ENCODE results near the gene SSB. TPM values are rescaled to one million over a fixed set of nuclear protein-coding genes. Genes with fewer than 3 reads are reported as not detected.

SSB gene
- total and polyA plus RNA-seq, 2 of the 13 experiments (the other 11 are each of a cell fraction or from before 2014, with no cell fraction given) = 109 to 208 TPM

- TF ChIP-seq SYNCRIP (IDR thresholded peaks at IDR 0.05; ENCODE audit: insufficient read depth, low read depth, low read length) (no peak), NPAS2 (CRISPR knock-in tag; IDR thresholded peaks at IDR 0.05; ENCODE audit: borderline replicate concordance) (no peak), NFKBIZ (CRISPR knock-in tag; IDR thresholded peaks at IDR 0.05) (peak; percentile 53; the same call in 1 of the 2 replicates), ZNF552 (CRISPR knock-in tag; IDR thresholded peaks at IDR 0.05; ENCODE audit: borderline replicate concordance) (no peak), BHLHE40 (IDR thresholded peaks at IDR 0.05; ENCODE audit: low read length) (no peak), WIZ (CRISPR knock-in tag; IDR thresholded peaks at IDR 0.05) (no peak), HMG20B (CRISPR knock-in tag; conservative IDR thresholded peaks at IDR 0.05) (peak; percentile 31; the same call in 1 of the 2 replicates), HNRNPH1 (optimal IDR thresholded peaks at IDR 0.05; ENCODE audit: low read depth, low read length) (no peak), ZNF569 (CRISPR knock-in tag; IDR thresholded peaks at IDR 0.05; ENCODE audit: borderline replicate concordance) (no peak), NFAT5 (CRISPR knock-in tag; IDR thresholded peaks at IDR 0.05) (no peak)
- TF ChIP-seq, protein P1, sequence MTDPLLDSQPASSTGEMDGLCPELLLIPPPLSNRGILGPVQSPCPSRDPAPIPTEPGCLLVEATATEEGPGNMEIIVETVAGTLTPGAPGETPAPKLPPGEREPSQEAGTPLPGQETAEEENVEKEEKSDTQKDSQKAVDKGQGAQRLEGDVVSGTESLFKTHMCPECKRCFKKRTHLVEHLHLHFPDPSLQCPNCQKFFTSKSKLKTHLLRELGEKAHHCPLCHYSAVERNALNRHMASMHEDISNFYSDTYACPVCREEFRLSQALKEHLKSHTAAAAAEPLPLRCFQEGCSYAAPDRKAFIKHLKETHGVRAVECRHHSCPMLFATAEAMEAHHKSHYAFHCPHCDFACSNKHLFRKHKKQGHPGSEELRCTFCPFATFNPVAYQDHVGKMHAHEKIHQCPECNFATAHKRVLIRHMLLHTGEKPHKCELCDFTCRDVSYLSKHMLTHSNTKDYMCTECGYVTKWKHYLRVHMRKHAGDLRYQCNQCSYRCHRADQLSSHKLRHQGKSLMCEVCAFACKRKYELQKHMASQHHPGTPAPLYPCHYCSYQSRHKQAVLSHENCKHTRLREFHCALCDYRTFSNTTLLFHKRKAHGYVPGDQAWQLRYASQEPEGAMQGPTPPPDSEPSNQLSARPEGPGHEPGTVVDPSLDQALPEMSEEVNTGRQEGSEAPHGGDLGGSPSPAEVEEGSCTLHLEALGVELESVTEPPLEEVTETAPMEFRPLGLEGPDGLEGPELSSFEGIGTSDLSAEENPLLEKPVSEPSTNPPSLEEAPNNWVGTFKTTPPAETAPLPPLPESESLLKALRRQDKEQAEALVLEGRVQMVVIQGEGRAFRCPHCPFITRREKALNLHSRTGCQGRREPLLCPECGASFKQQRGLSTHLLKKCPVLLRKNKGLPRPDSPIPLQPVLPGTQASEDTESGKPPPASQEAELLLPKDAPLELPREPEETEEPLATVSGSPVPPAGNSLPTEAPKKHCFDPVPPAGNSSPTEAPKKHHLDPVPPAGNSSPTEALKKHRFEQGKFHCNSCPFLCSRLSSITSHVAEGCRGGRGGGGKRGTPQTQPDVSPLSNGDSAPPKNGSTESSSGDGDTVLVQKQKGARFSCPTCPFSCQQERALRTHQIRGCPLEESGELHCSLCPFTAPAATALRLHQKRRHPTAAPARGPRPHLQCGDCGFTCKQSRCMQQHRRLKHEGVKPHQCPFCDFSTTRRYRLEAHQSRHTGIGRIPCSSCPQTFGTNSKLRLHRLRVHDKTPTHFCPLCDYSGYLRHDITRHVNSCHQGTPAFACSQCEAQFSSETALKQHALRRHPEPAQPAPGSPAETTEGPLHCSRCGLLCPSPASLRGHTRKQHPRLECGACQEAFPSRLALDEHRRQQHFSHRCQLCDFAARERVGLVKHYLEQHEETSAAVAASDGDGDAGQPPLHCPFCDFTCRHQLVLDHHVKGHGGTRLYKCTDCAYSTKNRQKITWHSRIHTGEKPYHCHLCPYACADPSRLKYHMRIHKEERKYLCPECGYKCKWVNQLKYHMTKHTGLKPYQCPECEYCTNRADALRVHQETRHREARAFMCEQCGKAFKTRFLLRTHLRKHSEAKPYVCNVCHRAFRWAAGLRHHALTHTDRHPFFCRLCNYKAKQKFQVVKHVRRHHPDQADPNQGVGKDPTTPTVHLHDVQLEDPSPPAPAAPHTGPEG (CRISPR knock-in tag; IDR thresholded peaks at IDR 0.05) = no peak
- TF ChIP-seq, protein P2, sequence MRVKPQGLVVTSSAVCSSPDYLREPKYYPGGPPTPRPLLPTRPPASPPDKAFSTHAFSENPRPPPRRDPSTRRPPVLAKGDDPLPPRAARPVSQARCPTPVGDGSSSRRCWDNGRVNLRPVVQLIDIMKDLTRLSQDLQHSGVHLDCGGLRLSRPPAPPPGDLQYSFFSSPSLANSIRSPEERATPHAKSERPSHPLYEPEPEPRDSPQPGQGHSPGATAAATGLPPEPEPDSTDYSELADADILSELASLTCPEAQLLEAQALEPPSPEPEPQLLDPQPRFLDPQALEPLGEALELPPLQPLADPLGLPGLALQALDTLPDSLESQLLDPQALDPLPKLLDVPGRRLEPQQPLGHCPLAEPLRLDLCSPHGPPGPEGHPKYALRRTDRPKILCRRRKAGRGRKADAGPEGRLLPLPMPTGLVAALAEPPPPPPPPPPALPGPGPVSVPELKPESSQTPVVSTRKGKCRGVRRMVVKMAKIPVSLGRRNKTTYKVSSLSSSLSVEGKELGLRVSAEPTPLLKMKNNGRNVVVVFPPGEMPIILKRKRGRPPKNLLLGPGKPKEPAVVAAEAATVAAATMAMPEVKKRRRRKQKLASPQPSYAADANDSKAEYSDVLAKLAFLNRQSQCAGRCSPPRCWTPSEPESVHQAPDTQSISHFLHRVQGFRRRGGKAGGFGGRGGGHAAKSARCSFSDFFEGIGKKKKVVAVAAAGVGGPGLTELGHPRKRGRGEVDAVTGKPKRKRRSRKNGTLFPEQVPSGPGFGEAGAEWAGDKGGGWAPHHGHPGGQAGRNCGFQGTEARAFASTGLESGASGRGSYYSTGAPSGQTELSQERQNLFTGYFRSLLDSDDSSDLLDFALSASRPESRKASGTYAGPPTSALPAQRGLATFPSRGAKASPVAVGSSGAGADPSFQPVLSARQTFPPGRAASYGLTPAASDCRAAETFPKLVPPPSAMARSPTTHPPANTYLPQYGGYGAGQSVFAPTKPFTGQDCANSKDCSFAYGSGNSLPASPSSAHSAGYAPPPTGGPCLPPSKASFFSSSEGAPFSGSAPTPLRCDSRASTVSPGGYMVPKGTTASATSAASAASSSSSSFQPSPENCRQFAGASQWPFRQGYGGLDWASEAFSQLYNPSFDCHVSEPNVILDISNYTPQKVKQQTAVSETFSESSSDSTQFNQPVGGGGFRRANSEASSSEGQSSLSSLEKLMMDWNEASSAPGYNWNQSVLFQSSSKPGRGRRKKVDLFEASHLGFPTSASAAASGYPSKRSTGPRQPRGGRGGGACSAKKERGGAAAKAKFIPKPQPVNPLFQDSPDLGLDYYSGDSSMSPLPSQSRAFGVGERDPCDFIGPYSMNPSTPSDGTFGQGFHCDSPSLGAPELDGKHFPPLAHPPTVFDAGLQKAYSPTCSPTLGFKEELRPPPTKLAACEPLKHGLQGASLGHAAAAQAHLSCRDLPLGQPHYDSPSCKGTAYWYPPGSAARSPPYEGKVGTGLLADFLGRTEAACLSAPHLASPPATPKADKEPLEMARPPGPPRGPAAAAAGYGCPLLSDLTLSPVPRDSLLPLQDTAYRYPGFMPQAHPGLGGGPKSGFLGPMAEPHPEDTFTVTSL (CRISPR knock-in tag; IDR thresholded peaks at IDR 0.05; ENCODE audit: borderline replicate concordance) = peak; percentile 55
These were observed 37.3 kb upstream of the SSB start (continued) for GRCh38 chr2:169761251-169761969.

Data from HepG2 (cell line).